ENCODE measurements around the gene TPT1.

Gene TPT1

DNA sequence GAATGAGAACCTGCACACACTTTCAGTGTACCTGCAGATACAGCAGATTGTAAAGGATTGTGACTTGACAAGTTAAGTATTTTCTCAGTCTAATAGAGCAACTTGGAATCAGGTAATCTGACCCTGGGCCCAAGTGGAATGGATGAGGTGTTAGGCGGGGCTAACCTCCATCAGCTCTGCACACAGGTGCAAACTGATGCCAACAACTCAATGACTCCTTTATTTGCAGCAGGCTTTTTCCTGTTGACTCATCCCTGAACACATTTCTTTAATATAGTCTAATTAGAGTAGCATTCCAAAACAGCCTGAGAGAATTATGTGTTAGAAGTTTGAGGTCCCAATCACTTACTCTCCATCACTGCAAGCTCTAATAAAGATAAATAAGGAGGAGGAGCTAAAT, 48.8 kb downstream of the TPT1 start:
- H3K4me3 ChIP-seq (replicated peaks in 1 of 2; ENCODE audit: low read depth in 2 of 2, low read length in 2 of 2), result no peak overlapping the region
- DNase-seq (ENCODE audit: low read depth in 2 of 2), result no peak
- TF ChIP-seq, protein P1, sequence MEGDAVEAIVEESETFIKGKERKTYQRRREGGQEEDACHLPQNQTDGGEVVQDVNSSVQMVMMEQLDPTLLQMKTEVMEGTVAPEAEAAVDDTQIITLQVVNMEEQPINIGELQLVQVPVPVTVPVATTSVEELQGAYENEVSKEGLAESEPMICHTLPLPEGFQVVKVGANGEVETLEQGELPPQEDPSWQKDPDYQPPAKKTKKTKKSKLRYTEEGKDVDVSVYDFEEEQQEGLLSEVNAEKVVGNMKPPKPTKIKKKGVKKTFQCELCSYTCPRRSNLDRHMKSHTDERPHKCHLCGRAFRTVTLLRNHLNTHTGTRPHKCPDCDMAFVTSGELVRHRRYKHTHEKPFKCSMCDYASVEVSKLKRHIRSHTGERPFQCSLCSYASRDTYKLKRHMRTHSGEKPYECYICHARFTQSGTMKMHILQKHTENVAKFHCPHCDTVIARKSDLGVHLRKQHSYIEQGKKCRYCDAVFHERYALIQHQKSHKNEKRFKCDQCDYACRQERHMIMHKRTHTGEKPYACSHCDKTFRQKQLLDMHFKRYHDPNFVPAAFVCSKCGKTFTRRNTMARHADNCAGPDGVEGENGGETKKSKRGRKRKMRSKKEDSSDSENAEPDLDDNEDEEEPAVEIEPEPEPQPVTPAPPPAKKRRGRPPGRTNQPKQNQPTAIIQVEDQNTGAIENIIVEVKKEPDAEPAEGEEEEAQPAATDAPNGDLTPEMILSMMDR (IDR thresholded peaks at IDR 0.05; ENCODE audit: low read depth, low read length), result no peak

DNA sequence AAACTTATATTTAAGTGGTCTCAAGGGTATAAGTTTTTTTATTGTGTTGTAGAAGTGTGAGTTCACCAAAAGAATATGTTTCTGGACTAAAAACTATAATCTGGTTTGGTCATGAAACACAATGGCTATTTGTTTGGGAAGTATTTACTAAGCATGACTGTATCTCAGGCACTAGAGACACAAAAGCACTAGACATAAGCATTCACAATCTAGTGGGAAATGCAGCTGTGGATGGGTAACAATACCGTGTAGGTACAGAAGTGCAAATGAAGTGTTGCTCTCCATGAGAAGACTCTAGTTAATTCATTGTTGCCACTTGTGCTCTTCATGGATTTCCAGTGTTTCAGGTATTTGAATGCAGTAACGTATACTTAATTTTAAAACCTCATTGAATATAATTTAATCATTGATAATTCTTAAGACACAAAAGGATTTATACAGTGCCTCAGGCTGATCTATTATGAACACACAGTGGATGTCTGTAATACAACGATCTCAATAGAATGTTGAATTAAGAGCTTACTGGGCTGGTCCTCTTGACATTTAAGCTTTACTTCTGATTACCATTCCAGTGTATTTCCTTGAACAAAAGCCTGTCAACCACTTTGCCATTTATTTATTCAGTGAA, 50.9 kb downstream of the TPT1 start:
- DNase-seq (ENCODE audit: low read depth in 2 of 2), result peak in 1 of 2 donors; percentile 36
- no peak overlapping the region for H3K4me3 ChIP-seq (replicated peaks in 1 of 2; ENCODE audit: low read depth in 2 of 2, low read length in 2 of 2)
- TF ChIP-seq, protein P1 (IDR thresholded peaks at IDR 0.05; ENCODE audit: low read depth, low read length), result no peak
